HEK293 (cell line): Measurements from ENCODE around the gene MYH8.

Experiments used
- CTCF ChIA-PET: fragments of 350-600 bp; formaldehyde crosslinking; extraction: SDS; loops from one replicate; lab custom pipeline; 2021; ENCODE audit warnings: antibody characterized with exemption; lab: Yijun Ruan, JAX
- POLR2A ChIA-PET: fragments of 300-600 bp; formaldehyde crosslinking; extraction: SDS; loops from one replicate; lab custom pipeline; 2020; ENCODE audit warnings: antibody characterized with exemption, inconsistent platforms; lab: Yijun Ruan, JAX
- H3K27ac ChIP-seq: fragments of 200-500 bp; sonication (Bioruptor generic); 2 replicates; pipeline ENCODE4 v1.5.1; 2014; ENCODE audit warnings: low read depth, low read length, control low read depth, inconsistent platforms; ENCODE audit errors: extremely low read depth
- H3K36me3 ChIP-seq, 2 experiments: fragments of 200-500 bp in 1 of 2; sonication (Bioruptor generic) in 1 of 2; 1 replicate in 1 of 2; 2 replicates in 1 of 2; pipeline ENCODE4 v1.5.1; 2014 to 2017; ENCODE audit warnings: inconsistent platforms in 2 of 2, low read length in 2 of 2; ENCODE audit not compliant: control insufficient read depth in 2 of 2, insufficient read depth in 1 of 2
- H3K4me1 ChIP-seq: fragments of 200-500 bp; sonication (Bioruptor generic); 2 replicates; pipeline ENCODE4 v1.5.1; 2014; ENCODE audit warnings: mild to moderate bottlenecking, low read length, inconsistent platforms; ENCODE audit not compliant: control insufficient read depth, insufficient read depth
- H3K4me3 ChIP-seq: 2 replicates; pipeline ENCODE4 v1.5.1; 2011; ENCODE audit warnings: low read depth, mild to moderate bottlenecking, control low read depth, low read length, moderate library complexity
- H3K9me3 ChIP-seq: fragments of 200-500 bp; sonication (Bioruptor generic); 2 replicates; pipeline ENCODE4 v1.5.1; 2014; ENCODE audit warnings: low read depth, low read length, inconsistent platforms; ENCODE audit not compliant: control insufficient read depth, insufficient read depth
- KLF1 ChIP-seq: fragments of 450-650 bp; formaldehyde crosslinking; IDR thresholded peaks from 2 replicates; pipeline ENCODE4 v1.5.1; 2016; ENCODE audit warnings: missing biosample characterization, missing genetic modification characterization
- KLF10 ChIP-seq: fragments of 450-650 bp; IDR thresholded peaks from 2 replicates; pipeline ENCODE4 v1.5.1; 2018; ENCODE audit warnings: missing biosample characterization, mild to moderate bottlenecking, missing genetic modification characterization
- KLF16 ChIP-seq: fragments of 450-650 bp; formaldehyde crosslinking; IDR thresholded peaks from 2 replicates; pipeline ENCODE4 v1.5.1; 2017; ENCODE audit warnings: missing biosample characterization, missing genetic modification characterization
- KLF8 ChIP-seq: fragments of 450-650 bp; formaldehyde crosslinking; IDR thresholded peaks from 2 replicates; pipeline ENCODE4 v1.5.1; 2016; ENCODE audit warnings: missing biosample characterization, missing genetic modification characterization
- MZF1 ChIP-seq: fragments of 450-650 bp; formaldehyde crosslinking; IDR thresholded peaks from 2 replicates; pipeline ENCODE4 v1.5.1; 2017; ENCODE audit warnings: missing biosample characterization, missing genetic modification characterization, borderline replicate concordance
- PRDM1 ChIP-seq: fragments of 450-650 bp; formaldehyde crosslinking; IDR thresholded peaks from 2 replicates; pipeline ENCODE4; 2016; ENCODE audit warnings: missing biosample characterization, missing genetic modification characterization
- SCRT1 ChIP-seq: fragments of 450-650 bp; formaldehyde crosslinking; IDR thresholded peaks from 2 replicates; pipeline ENCODE4 v1.5.1; 2016; ENCODE audit warnings: missing biosample characterization, missing genetic modification characterization, borderline replicate concordance
- ZBTB8A ChIP-seq: fragments of 450-650 bp; formaldehyde crosslinking; IDR thresholded peaks from 2 replicates; pipeline ENCODE4 v1.5.1; 2016; ENCODE audit warnings: missing biosample characterization, missing genetic modification characterization
- ZNF10 ChIP-seq: fragments of 450-650 bp; formaldehyde crosslinking; IDR thresholded peaks from 2 replicates; pipeline ENCODE4 v1.5.1; 2017; ENCODE audit warnings: missing biosample characterization, missing genetic modification characterization
- ZNF169 ChIP-seq: fragments of 450-650 bp; formaldehyde crosslinking; IDR thresholded peaks from 2 replicates; pipeline ENCODE4 v1.5.1; 2016; ENCODE audit warnings: missing biosample characterization, missing genetic modification characterization
- ZNF223 ChIP-seq: fragments of 450-650 bp; formaldehyde crosslinking; IDR thresholded peaks from 2 replicates; pipeline ENCODE4 v1.5.1; 2016; ENCODE audit warnings: missing biosample characterization, missing genetic modification characterization
- ZNF341 ChIP-seq: fragments of 450-650 bp; formaldehyde crosslinking; IDR thresholded peaks from 2 replicates; pipeline ENCODE4; 2016; ENCODE audit warnings: low read depth, missing biosample characterization, missing genetic modification characterization
- ZNF404 ChIP-seq: fragments of 450-650 bp; formaldehyde crosslinking; IDR thresholded peaks from 2 replicates; pipeline ENCODE4 v1.5.1; 2017; ENCODE audit warnings: missing biosample characterization, missing genetic modification characterization
- ZNF433 ChIP-seq: fragments of 450-650 bp; formaldehyde crosslinking; IDR thresholded peaks from 2 replicates; pipeline ENCODE4 v1.5.1; 2016; ENCODE audit warnings: missing biosample characterization, missing genetic modification characterization, low read depth
- ZNF48 ChIP-seq: fragments of 450-650 bp; formaldehyde crosslinking; IDR thresholded peaks from 2 replicates; pipeline ENCODE4 v1.5.1; 2016; ENCODE audit warnings: missing biosample characterization, missing genetic modification characterization
- ZNF548 ChIP-seq: fragments of 450-650 bp; formaldehyde crosslinking; IDR thresholded peaks from 2 replicates; pipeline ENCODE4 v1.5.1; 2016; ENCODE audit warnings: missing biosample characterization, missing genetic modification characterization
- ZNF555 ChIP-seq: fragments of 450-650 bp; formaldehyde crosslinking; conservative IDR thresholded peaks from 2 replicates; pipeline ENCODE4 v1.5.1; 2017; ENCODE audit warnings: missing biosample characterization, mild to moderate bottlenecking, missing genetic modification characterization, inconsistent platforms
- ZNF610 ChIP-seq: fragments of 450-650 bp; formaldehyde crosslinking; IDR thresholded peaks from 2 replicates; pipeline ENCODE4 v1.5.1; 2016; ENCODE audit warnings: missing biosample characterization, missing genetic modification characterization, borderline replicate concordance
- ZNF658 ChIP-seq: fragments of 450-650 bp; formaldehyde crosslinking; IDR thresholded peaks from 2 replicates; pipeline ENCODE4; 2016; ENCODE audit warnings: missing biosample characterization, missing genetic modification characterization
- ZNF776 ChIP-seq: fragments of 450-650 bp; formaldehyde crosslinking; IDR thresholded peaks from 2 replicates; pipeline ENCODE4 v1.5.0; 2017; ENCODE audit warnings: missing biosample characterization, missing genetic modification characterization, borderline replicate concordance
- ZNF791 ChIP-seq: fragments of 450-650 bp; formaldehyde crosslinking; IDR thresholded peaks from 2 replicates; pipeline ENCODE4 v1.5.1; 2016; ENCODE audit warnings: missing biosample characterization, missing genetic modification characterization
- ZXDB ChIP-seq: fragments of 450-650 bp; formaldehyde crosslinking; IDR thresholded peaks from 2 replicates; pipeline ENCODE4 v1.5.1; 2016; ENCODE audit warnings: missing biosample characterization, missing genetic modification characterization
- TF ChIP-seq, protein P1 (sequence below): fragments of 450-650 bp; formaldehyde crosslinking; IDR thresholded peaks from 2 replicates; pipeline ENCODE4; 2016; ENCODE audit warnings: missing biosample characterization, missing genetic modification characterization
- TF ChIP-seq, protein P2 (sequence below): fragments of 450-650 bp; formaldehyde crosslinking; IDR thresholded peaks from 2 replicates; pipeline ENCODE4 v1.5.1; 2016; ENCODE audit warnings: missing biosample characterization, missing genetic modification characterization, borderline replicate concordance
- TF ChIP-seq, protein P3 (sequence below): fragments of 450-650 bp; formaldehyde crosslinking; IDR thresholded peaks from 2 replicates; pipeline ENCODE4 v1.5.1; 2016; ENCODE audit warnings: missing biosample characterization, missing genetic modification characterization
- TF ChIP-seq, protein P4 (sequence below): fragments of 450-650 bp; formaldehyde crosslinking; IDR thresholded peaks from 2 replicates; pipeline ENCODE4 v1.5.1; 2016; ENCODE audit warnings: missing biosample characterization, missing genetic modification characterization
- TF ChIP-seq, protein P5 (sequence below): fragments of 450-650 bp; formaldehyde crosslinking; IDR thresholded peaks from 2 replicates; pipeline ENCODE4 v1.5.1; 2016; ENCODE audit warnings: missing biosample characterization, missing genetic modification characterization, low read depth

Gene MYH8

DNA sequence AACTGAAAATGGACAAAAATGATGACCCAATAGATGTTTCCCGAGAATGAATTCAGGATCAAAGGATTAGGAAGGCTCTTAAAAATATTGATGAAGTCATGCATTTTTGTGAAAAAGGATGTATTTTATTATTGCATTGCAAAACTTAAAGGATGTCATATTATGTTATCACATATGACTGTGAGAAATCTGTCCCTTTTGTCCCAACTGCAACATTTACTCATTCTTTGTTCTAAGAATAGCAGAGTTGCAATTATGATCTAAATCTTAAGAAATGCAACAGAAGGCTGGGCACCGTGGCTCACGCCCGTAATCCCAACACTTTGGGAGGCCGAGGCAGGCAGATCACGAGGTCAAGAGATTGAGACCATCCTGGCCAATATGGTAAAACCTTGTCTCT is 35.9 kb downstream of the MYH8 start:
- Histone ChIP-seq H3K4me1 (no peaks in the 10 kb centered on the region), H3K36me3 (no peaks in the 10 kb centered on the region), H3K27ac (no peak overlapping the region), H3K9me3 (no peaks in the 10 kb centered on the region), H3K4me3 (no peak overlapping the region)
- ChIA-PET CTCF (no interaction called here), POLR2A (no interaction called here)
- TF ChIP-seq ZNF48, result no peak
- no peak for TF ChIP-seq SCRT1 (tag by site-specific recombination)
- TF ChIP-seq ZNF10 (tag by site-specific recombination), result no peak
- no peak for TF ChIP-seq ZNF555 (tag by site-specific recombination)
- no peak for TF ChIP-seq MZF1 (tag by site-specific recombination)
- TF ChIP-seq, protein P1, sequence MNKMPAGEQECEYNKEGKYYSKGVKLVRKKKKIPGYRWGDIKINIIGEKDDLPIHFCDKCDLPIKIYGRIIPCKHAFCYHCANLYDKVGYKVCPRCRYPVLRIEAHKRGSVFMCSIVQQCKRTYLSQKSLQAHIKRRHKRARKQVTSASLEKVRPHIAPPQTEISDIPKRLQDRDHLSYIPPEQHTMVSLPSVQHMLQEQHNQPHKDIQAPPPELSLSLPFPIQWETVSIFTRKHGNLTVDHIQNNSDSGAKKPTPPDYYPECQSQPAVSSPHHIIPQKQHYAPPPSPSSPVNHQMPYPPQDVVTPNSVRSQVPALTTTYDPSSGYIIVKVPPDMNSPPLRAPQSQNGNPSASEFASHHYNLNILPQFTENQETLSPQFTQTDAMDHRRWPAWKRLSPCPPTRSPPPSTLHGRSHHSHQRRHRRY (tag by site-specific recombination), result no peak
- no peak for TF ChIP-seq ZNF658 (tag by site-specific recombination)
- no peak for TF ChIP-seq ZNF548
- no peak for TF ChIP-seq ZNF791 (tag by site-specific recombination)
- TF ChIP-seq ZXDB (tag by site-specific recombination), result no peak
- no peak for TF ChIP-seq PRDM1
- no peak for TF ChIP-seq ZNF404 (tag by site-specific recombination)
- no peak for TF ChIP-seq ZBTB8A
- TF ChIP-seq ZNF169, result no peak
- no peak for TF ChIP-seq ZNF223 (tag by site-specific recombination)
- no peak for TF ChIP-seq ZNF341
- no peak for TF ChIP-seq ZNF433 (tag by site-specific recombination)
- TF ChIP-seq KLF8 (tag by site-specific recombination), result no peak
- no peak for TF ChIP-seq KLF16
- TF ChIP-seq ZNF776, result no peak

DNA sequence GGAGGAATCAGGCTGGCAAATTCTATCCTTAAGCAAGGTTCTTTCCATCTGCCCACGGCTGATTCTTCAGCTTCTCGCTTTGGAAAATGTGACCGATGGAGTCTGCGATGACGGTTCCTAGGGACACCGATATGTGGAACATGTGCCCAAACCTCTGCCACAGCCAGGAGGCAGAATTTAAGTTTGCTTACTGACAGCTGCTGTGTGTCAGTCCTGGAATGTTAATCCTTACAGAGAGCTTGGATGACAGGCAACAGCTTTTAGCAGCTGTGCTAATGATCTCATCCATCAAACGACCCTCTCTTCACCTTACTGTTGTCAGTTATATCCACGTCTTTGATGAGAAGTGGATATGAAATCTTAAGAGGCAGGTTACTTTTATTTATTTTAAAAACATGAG is 37.6 kb downstream of the MYH8 start:
- ChIA-PET CTCF (interaction anchor here (0.5 to 1.2 kb wide), 3 partner anchors 14 to 213 kb away, joined by 3 to 6 read pairs (median 4); no protein-coding TSS in a partner anchor), POLR2A (interaction anchor here (0.6 kb wide), 1 partner anchor 460 kb away, joined by 6 read pairs; no protein-coding TSS in a partner anchor)
- Histone ChIP-seq H3K9me3 (no peaks in the 10 kb centered on the region), H3K27ac (no peak overlapping the region), H3K4me3 (no peak overlapping the region), H3K36me3 (no peaks in the 10 kb centered on the region), H3K4me1 (no peaks in the 10 kb centered on the region)
- TF ChIP-seq KLF1 (tag by site-specific recombination), result no peak
- no peak for TF ChIP-seq ZNF610 (tag by site-specific recombination)
- TF ChIP-seq, protein P2, sequence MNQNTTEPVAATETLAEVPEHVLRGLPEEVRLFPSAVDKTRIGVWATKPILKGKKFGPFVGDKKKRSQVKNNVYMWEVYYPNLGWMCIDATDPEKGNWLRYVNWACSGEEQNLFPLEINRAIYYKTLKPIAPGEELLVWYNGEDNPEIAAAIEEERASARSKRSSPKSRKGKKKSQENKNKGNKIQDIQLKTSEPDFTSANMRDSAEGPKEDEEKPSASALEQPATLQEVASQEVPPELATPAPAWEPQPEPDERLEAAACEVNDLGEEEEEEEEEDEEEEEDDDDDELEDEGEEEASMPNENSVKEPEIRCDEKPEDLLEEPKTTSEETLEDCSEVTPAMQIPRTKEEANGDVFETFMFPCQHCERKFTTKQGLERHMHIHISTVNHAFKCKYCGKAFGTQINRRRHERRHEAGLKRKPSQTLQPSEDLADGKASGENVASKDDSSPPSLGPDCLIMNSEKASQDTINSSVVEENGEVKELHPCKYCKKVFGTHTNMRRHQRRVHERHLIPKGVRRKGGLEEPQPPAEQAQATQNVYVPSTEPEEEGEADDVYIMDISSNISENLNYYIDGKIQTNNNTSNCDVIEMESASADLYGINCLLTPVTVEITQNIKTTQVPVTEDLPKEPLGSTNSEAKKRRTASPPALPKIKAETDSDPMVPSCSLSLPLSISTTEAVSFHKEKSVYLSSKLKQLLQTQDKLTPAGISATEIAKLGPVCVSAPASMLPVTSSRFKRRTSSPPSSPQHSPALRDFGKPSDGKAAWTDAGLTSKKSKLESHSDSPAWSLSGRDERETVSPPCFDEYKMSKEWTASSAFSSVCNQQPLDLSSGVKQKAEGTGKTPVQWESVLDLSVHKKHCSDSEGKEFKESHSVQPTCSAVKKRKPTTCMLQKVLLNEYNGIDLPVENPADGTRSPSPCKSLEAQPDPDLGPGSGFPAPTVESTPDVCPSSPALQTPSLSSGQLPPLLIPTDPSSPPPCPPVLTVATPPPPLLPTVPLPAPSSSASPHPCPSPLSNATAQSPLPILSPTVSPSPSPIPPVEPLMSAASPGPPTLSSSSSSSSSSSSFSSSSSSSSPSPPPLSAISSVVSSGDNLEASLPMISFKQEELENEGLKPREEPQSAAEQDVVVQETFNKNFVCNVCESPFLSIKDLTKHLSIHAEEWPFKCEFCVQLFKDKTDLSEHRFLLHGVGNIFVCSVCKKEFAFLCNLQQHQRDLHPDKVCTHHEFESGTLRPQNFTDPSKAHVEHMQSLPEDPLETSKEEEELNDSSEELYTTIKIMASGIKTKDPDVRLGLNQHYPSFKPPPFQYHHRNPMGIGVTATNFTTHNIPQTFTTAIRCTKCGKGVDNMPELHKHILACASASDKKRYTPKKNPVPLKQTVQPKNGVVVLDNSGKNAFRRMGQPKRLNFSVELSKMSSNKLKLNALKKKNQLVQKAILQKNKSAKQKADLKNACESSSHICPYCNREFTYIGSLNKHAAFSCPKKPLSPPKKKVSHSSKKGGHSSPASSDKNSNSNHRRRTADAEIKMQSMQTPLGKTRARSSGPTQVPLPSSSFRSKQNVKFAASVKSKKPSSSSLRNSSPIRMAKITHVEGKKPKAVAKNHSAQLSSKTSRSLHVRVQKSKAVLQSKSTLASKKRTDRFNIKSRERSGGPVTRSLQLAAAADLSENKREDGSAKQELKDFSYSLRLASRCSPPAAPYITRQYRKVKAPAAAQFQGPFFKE (tag by site-specific recombination), result no peak
- TF ChIP-seq, protein P3, sequence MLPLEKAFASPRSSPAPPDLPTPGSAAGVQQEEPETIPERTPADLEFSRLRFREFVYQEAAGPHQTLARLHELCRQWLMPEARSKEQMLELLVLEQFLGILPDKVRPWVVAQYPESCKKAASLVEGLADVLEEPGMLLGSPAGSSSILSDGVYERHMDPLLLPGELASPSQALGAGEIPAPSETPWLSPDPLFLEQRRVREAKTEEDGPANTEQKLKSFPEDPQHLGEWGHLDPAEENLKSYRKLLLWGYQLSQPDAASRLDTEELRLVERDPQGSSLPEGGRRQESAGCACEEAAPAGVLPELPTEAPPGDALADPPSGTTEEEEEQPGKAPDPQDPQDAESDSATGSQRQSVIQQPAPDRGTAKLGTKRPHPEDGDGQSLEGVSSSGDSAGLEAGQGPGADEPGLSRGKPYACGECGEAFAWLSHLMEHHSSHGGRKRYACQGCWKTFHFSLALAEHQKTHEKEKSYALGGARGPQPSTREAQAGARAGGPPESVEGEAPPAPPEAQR (tag by site-specific recombination), result no peak
- no peak for TF ChIP-seq KLF10 (tag by site-specific recombination)
- TF ChIP-seq, protein P4, sequence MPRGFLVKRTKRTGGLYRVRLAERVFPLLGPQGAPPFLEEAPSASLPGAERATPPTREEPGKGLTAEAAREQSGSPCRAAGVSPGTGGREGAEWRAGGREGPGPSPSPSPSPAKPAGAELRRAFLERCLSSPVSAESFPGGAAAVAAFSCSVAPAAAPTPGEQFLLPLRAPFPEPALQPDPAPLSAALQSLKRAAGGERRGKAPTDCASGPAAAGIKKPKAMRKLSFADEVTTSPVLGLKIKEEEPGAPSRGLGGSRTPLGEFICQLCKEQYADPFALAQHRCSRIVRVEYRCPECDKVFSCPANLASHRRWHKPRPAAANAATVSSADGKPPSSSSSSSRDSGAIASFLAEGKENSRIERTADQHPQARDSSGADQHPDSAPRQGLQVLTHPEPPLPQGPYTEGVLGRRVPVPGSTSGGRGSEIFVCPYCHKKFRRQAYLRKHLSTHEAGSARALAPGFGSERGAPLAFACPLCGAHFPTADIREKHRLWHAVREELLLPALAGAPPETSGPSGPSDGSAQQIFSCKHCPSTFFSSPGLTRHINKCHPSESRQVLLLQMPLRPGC (tag by site-specific recombination), result no peak
- TF ChIP-seq, protein P5, sequence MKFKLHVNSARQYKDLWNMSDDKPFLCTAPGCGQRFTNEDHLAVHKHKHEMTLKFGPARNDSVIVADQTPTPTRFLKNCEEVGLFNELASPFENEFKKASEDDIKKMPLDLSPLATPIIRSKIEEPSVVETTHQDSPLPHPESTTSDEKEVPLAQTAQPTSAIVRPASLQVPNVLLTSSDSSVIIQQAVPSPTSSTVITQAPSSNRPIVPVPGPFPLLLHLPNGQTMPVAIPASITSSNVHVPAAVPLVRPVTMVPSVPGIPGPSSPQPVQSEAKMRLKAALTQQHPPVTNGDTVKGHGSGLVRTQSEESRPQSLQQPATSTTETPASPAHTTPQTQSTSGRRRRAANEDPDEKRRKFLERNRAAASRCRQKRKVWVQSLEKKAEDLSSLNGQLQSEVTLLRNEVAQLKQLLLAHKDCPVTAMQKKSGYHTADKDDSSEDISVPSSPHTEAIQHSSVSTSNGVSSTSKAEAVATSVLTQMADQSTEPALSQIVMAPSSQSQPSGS (tag by site-specific recombination), result no peak
- no peak for TF ChIP-seq ZNF48
